HL-60 (cell line): Measurements from ENCODE around the gene MYRIP.

Experiments used
- DNase-seq, 2 experiments: peaks; one replicate each; pipeline ENCODE4 v3.0.0-alpha.2; 2010 to 2020; ENCODE audit warnings: low read depth in 1 of 2, low spot score in 1 of 2
- H3K27ac ChIP-seq: fragments of 250-450 bp; sonication (Bioruptor Pico); replicated peaks from 2 replicates; pipeline ENCODE4 v1.5.1; 2020; ENCODE audit warnings: mild to moderate bottlenecking, moderate library complexity
- H3K27me3 ChIP-seq: fragments of 250-450 bp; sonication (Bioruptor Pico); 2 replicates; pipeline ENCODE4 v1.5.1; 2021; ENCODE audit warnings: mild to moderate bottlenecking, moderate library complexity; ENCODE audit not compliant: insufficient read depth, poor library complexity, severe bottlenecking
- H3K4me3 ChIP-seq: replicated peaks from 2 replicates; pipeline ENCODE4 v1.5.1; 2011; ENCODE audit warnings: mild to moderate bottlenecking, control low read depth, low read length; ENCODE audit not compliant: insufficient read depth
- GABPA ChIP-seq: IDR thresholded peaks from 2 replicates; pipeline ENCODE4 v1.6.1; 2012; ENCODE audit warnings: low read depth
- POLR2AphosphoS5 ChIP-seq: IDR thresholded peaks from 2 replicates; pipeline ENCODE4 v1.6.1; 2012; ENCODE audit warnings: low read depth
- SPI1 ChIP-seq: IDR thresholded peaks from 2 replicates; pipeline ENCODE4 v1.6.1; 2012; ENCODE audit warnings: low read depth, mild to moderate bottlenecking, borderline replicate concordance
- TF ChIP-seq, protein P1 (sequence below): IDR thresholded peaks from one replicate; pipeline ENCODE4 v1.5.1; 2011; ENCODE audit warnings: low read length, control low read depth, inconsistent platforms; ENCODE audit not compliant: insufficient read depth
- TF ChIP-seq, protein P2 (sequence below): IDR thresholded peaks from 2 replicates; pipeline ENCODE4 v1.6.1; 2012; ENCODE audit warnings: low read depth; ENCODE audit not compliant: insufficient replicate concordance

MYRIP gene

DNA sequence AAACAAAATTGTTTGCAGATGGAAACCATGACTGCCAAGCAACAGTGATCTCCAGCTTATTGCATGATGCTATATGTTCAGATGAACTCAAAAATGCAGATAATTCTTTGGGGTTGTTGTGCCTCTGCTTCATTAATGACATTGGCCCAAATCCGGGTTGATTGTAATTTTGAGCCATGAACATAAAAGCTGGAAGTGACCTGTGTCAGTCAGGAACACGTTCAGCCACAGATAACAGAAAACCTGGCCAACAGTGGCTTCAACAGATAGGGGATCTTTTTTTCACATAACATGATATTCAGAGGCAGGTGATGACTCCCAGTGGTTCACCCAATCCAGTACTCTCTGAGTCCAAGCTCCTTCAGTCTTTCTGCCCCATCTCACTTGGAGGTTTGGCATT is 423.2 kb downstream of the MYRIP start:
- no peak overlapping the region for H3K4me3 ChIP-seq
- no peak overlapping the region for H3K27ac ChIP-seq
- DNase-seq, result no peak
- no peaks in the 10 kb centered on the region for H3K27me3 ChIP-seq
- no peak for TF ChIP-seq POLR2AphosphoS5
- no peak for TF ChIP-seq SPI1
- TF ChIP-seq, protein P1, sequence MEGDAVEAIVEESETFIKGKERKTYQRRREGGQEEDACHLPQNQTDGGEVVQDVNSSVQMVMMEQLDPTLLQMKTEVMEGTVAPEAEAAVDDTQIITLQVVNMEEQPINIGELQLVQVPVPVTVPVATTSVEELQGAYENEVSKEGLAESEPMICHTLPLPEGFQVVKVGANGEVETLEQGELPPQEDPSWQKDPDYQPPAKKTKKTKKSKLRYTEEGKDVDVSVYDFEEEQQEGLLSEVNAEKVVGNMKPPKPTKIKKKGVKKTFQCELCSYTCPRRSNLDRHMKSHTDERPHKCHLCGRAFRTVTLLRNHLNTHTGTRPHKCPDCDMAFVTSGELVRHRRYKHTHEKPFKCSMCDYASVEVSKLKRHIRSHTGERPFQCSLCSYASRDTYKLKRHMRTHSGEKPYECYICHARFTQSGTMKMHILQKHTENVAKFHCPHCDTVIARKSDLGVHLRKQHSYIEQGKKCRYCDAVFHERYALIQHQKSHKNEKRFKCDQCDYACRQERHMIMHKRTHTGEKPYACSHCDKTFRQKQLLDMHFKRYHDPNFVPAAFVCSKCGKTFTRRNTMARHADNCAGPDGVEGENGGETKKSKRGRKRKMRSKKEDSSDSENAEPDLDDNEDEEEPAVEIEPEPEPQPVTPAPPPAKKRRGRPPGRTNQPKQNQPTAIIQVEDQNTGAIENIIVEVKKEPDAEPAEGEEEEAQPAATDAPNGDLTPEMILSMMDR, result no peak
- TF ChIP-seq, protein P2, sequence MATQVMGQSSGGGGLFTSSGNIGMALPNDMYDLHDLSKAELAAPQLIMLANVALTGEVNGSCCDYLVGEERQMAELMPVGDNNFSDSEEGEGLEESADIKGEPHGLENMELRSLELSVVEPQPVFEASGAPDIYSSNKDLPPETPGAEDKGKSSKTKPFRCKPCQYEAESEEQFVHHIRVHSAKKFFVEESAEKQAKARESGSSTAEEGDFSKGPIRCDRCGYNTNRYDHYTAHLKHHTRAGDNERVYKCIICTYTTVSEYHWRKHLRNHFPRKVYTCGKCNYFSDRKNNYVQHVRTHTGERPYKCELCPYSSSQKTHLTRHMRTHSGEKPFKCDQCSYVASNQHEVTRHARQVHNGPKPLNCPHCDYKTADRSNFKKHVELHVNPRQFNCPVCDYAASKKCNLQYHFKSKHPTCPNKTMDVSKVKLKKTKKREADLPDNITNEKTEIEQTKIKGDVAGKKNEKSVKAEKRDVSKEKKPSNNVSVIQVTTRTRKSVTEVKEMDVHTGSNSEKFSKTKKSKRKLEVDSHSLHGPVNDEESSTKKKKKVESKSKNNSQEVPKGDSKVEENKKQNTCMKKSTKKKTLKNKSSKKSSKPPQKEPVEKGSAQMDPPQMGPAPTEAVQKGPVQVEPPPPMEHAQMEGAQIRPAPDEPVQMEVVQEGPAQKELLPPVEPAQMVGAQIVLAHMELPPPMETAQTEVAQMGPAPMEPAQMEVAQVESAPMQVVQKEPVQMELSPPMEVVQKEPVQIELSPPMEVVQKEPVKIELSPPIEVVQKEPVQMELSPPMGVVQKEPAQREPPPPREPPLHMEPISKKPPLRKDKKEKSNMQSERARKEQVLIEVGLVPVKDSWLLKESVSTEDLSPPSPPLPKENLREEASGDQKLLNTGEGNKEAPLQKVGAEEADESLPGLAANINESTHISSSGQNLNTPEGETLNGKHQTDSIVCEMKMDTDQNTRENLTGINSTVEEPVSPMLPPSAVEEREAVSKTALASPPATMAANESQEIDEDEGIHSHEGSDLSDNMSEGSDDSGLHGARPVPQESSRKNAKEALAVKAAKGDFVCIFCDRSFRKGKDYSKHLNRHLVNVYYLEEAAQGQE, result no peak
- no peak for TF ChIP-seq GABPA

DNA sequence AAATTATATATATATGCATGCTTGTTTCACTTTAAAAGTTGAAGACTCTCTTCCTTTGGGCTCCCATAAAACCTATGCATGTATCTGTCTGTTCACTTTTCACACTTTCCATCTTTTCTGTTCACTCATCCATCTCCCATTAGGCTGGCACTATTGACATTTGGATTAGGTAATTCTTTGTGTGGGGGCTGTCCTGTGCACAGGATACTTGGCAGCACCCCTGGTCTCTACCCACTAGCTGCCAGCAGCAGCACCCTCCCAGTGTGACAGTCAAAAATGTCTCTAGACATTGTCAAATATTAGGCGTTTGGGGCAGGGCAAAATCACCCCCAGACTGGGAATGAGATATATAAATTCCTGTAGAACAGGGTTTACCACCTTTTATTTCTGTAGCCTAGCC is 427.8 kb downstream of the MYRIP start:
- Histone ChIP-seq H3K27ac (no peak overlapping the region), H3K27me3 (no peaks in the 10 kb centered on the region), H3K4me3 (no peak overlapping the region)
- DNase-seq, result no peak
- TF ChIP-seq, protein P1, result no peak
- TF ChIP-seq, protein P2, result no peak
- no peak for TF ChIP-seq SPI1
- TF ChIP-seq POLR2AphosphoS5, result no peak
- no peak for TF ChIP-seq GABPA

DNA sequence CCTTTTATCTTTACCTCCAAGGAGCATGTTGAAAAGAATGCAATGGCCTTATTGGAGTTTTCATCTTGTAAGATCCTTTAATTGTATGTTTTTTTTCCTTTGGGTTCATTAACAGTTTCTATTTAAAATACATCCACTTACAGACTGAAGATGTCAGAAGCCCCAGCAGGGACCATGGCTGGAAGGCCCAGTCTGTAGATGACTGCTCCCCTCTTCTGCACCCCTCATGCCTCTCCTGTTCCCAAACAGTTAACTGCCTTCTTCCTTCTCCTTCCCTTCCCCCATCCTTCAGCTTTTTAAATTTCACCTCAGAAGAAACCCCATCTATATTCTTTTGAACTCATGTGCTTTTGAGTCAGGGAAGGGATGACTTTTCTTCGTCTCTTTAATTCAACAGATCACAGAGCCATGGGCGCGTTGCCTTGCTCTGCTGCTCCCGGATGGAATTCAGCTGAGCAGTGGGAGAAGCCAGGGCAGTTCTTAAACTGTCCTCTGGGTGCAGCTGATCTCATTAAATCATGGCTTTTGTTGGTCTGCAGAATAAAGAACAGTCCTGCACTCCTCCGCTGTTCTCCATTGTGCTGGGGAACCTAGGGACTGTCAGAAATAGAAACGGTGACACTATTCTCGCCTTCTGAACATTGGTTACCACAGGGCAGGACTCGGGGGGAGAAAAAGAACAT is 428.6 kb downstream of the MYRIP start:
- no peak overlapping the region for H3K27ac ChIP-seq
- no peak for TF ChIP-seq POLR2AphosphoS5
- TF ChIP-seq, protein P2, result no peak
- TF ChIP-seq SPI1, result no peak
- TF ChIP-seq GABPA, result no peak
- TF ChIP-seq, protein P1, result no peak
- H3K27me3 ChIP-seq, result no peaks in the 10 kb centered on the region
- DNase-seq, result no peak
- H3K4me3 ChIP-seq, result no peak overlapping the region
